Measurements from ENCODE around the gene DMRTC1B.
"Not testable (repeated sequence)": the region's sequence is repeated elsewhere in the genome, so short reads cannot be mapped to it uniquely, and the experiment has no call there.

DMRTC1B gene

GRCh38 chrX:72776653-72777466 lies at the start of gene DMRTC1B:
DMRTC1B (plus strand) TSS chrX:72776890; CDS start chrX:72845136, 68,246 bp downstream.
- not testable (repeated sequence) for DNase-seq

- no peak for DNase-seq
- TF ChIP-seq POLR2A (IDR thresholded peaks at IDR 0.05; ENCODE audit: low read length), result no peak
- TF ChIP-seq GATA1 (IDR thresholded peaks at IDR 0.05; ENCODE audit: low read depth, low read length), result no peak
These were observed 48.8 kb upstream of the DMRTC1B start for GRCh38 chrX:72727846-72728245.

- DNase-seq, result not testable (repeated sequence)
These were observed 43.1 kb upstream of the DMRTC1B start for GRCh38 chrX:72733636-72734035.

DNA sequence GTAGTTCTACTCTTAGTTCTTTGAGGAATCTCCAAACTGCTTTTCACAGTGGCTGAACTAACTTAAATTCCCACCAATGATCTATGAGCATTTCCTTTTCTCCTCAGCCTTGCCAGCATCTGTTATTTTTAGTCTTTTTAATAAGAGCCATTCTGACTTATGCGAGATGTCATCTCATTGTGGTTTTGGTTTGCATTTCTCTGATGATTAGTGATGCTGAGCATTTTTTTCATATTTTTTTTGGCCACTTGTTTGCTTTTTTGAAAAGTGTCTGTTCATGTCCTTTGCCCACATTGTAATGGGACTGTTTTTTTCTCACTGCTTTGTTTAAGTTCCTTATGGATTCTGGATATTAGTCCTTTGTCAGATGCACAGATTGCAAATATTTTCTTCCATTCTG lies 41.1 kb upstream of the DMRTC1B start:
- DNase-seq, result no peak
- TF ChIP-seq GATA1 (IDR thresholded peaks at IDR 0.05; ENCODE audit: low read depth, low read length) (no peak), POLR2A (IDR thresholded peaks at IDR 0.05; ENCODE audit: low read length) (no peak)

DNA sequence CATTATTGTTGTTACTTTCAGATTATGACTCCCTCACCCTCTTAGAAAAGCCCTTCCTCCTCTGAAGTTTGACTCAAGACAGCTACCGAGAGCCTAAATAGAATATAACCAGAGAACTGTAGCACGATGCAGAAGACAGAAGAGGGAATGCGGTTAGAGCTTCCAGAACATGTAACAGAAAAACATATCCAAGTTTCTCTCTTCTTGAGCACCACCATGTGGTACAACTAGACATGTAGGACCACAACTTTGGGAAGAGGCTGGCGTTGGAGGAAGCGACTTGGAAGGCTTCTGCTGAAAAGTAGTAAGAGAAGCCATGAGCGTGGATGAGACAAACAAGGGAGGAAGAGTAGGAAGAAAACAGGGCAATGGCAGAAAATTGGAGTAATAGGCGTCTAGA lies 31.1 kb upstream of the DMRTC1B start:
- not testable (repeated sequence) for DNase-seq

- not testable (repeated sequence) for DNase-seq
These were observed 28.1 kb upstream of the DMRTC1B start for GRCh38 chrX:72748545-72748944.

DNA sequence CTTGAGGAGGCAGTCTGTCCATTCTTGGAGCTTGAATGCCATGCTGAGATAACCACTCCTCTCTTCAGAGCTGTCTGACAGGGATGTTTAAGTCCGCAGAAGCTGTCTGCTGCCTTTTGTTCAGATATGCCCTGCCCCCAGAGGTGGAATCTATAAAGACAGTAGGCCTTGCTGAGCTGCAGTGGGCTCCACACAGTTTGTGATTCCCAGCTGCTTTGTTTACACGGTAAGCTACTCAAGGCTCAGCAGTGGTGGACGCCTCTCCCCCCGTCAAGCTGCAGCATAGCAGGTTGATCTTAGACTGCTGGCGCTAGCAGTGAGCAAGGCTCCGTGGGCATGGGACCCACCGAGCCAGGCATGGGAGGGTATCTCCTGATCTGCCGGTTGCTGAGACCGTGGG lies 16.2 kb upstream of the DMRTC1B start:
- DNase-seq, result not testable (repeated sequence)

DNA sequence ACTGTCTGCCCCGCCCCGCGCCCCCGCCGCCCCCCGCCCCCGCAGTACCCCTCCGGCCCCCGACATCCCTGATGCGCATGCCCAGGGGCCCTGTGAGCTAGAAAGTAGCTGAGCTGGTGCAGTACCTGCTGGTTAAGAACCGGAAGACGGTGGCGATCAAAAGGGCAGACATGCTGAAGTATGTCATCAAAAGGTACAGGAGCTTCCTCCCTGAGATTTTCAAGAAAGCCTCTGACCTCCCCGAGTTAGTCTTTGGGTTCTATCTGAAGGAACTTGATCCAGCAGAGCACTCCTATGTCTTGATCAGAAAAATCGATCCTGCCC lies 739 bp downstream of the DMRTC1B start:
- not testable (repeated sequence) for DNase-seq

DNA sequence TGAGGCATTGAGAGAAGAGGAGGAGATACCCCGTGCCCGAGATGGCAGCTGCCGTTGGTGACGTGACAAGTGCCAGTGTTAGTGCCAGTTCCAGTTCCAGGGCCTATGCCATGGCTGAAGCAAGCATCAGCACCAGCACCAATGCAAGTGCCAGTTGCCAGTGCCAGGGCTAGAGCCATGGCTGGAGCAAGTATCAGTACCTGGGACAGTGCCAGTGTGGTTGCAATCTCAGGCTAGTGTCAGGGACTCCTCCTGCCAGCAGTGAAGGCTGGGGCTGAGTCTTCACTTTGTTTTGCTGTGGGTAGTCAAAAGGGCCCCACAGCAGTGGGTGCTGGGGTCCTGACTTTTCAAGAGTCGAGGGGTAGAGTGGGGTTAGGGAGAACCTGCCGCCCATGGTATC lies 1.5 kb downstream of the DMRTC1B start:
- not testable (repeated sequence) for DNase-seq

- not testable (repeated sequence) for DNase-seq
These were observed 5.9 kb downstream of the DMRTC1B start, which contains the start of gene FAM236B for GRCh38 chrX:72782560-72782959. FAM236B (minus strand) TSS chrX:72782660; CDS start chrX:72782560, 100 bp downstream.

GRCh38 chrX:72783365-72783936 lies 6.8 kb downstream of the DMRTC1B start:
- not testable (repeated sequence) for DNase-seq

DNA sequence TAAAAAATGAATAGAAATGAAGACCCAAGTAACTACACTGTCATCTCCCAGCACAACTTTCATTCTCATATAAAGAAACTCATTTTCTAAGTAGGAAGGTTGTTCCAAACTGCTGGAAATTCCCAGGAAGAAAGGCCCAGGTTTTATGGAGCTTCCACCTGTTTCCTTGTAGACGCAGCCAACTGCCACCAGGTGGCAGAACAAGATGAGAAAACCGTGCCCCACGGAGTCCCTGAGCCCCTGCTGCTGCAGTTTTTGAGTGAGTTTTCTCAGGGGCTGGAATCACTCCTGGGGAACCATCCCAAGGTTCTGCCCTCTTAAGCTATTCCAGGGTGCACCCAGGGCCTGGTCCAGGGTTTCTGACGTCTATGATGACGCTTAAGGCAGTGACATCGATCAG lies 7.3 kb downstream of the DMRTC1B start:
- not testable (repeated sequence) for DNase-seq

GRCh38 chrX:72788142-72788541 lies 11.5 kb downstream of the DMRTC1B start:
- DNase-seq, result not testable (repeated sequence)

DNA sequence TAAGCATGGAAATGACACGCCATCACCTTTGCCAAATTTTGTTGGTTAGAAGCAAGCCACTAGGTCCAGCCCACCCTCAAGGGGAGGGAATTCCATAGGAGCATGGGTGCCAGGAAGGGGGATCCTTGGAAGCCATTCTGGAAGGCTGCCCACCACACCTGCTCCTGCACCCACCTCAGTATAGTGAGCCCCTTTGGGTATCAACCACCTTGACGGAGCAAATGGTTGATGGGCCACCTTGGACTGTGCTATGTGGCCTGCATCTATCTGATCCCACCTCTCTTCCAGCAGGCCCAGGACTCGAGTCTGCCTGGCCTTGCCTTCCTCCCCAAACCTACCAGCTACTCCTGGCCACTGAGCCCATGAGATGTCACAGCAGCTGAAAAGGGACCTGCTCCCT lies 13.7 kb downstream of the DMRTC1B start:
- DNase-seq, result not testable (repeated sequence)

DNA sequence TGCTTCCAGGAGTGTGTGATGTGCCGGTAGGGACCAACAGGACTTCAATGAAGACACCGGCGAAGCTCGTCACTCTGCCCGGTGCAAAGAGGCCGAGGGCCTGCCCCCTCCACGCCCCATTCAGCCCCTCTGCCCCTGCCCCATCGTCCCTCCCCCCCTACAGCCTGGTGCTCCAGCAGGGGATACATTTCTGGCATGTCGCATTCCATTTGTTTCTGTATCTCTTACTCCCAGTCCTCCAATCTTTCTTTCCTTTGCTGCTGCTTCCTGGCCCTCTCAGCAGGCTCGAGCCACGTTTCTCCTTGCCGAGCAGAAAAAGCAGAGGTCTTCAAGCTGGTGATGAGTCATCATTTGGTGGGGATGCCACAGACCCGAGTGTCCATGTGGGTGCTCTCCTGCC lies 31.4 kb downstream of the DMRTC1B start, which contains the start of gene FAM236D:
Gene FAM236D (minus strand): TSS at position 101 of the 400 bp plus-strand sequence. CDS start 100 bp downstream, at position 1.
- DNase-seq, result not testable (repeated sequence)

- DNase-seq, result not testable (repeated sequence)
These were observed 54.0 kb downstream of the DMRTC1B start for GRCh38 chrX:72830701-72831100.

DNA sequence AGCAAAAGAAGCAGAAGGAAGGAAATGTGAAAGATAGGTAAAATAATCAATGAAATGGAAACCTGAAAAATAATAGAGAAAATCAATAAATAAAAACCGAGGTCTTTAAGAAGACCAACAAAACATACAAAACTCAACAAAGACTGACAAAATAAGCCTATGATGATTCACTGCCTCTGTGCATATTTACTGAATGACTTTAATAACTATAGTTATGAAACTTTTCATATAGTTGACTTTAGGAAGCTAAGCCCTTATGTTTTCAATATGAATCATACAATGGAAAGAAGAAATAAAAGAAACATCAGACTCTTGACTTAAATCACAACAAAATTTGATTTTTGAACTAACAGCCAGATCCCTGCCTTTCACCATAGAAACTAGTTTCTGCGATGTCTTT lies 60.8 kb downstream of the DMRTC1B start:
- DNase-seq, result not testable (repeated sequence)

DNA sequence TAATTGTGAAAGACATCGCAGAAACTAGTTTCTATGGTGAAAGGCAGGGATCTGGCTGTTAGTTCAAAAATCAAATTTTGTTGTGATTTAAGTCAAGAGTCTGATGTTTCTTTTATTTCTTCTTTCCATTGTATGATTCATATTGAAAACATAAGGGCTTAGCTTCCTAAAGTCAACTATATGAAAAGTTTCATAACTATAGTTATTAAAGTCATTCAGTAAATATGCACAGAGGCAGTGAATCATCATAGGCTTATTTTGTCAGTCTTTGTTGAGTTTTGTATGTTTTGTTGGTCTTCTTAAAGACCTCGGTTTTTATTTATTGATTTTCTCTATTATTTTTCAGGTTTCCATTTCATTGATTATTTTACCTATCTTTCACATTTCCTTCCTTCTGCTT lies 106.2 kb downstream of the DMRTC1B start:
- not testable (repeated sequence) for DNase-seq

DNA sequence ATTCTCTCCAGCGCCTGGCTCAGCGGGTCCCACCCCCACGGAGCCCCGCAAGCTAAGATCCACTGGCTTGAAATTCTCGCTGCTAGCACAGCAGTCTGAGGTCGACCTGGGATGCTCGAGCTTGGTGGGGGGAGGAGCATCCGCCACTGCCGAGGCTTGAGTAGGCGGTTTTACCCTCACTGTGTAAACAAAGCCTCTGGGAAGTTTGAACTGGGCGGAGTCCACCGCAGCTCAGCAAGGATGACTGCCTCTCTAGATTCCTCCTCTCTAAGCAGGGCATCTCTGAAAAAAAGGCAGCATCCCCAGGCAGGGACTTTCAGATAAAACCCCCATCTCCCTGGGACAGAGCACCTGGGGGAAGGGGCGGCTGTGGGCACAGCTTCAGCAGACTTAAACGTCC lies 113.0 kb downstream of the DMRTC1B start:
- DNase-seq, result not testable (repeated sequence)

Measured in erythroblast (primary cell).